HG03457 (cell line): Measurements from ENCODE around the gene SINHCAF.

Source experiments
- ATAC-seq: cut with Tn5 transposase; IDR thresholded peaks from one replicate; pipeline ENCODE4 v1.9.1; 2021; ENCODE audit warnings: moderate number of reproducible peaks; ENCODE audit not compliant: unreplicated experiment

SINHCAF gene

GRCh38 chr12:31311634-31312258 is 14.2 kb downstream of the SINHCAF start:
- no peak for ATAC-seq

- ATAC-seq: no peak
These were observed 15.5 kb downstream of the SINHCAF start for GRCh38 chr12:31310488-31310887.

GRCh38 chr12:31309279-31309678 is 16.7 kb downstream of the SINHCAF start:
- no peak for ATAC-seq

GRCh38 chr12:31308116-31308515 is 17.8 kb downstream of the SINHCAF start:
- no peak for ATAC-seq

GRCh38 chr12:31306866-31307265 is 19.1 kb downstream of the SINHCAF start:
- ATAC-seq: no peak

- ATAC-seq: no peak
These were observed 22.5 kb downstream of the SINHCAF start for GRCh38 chr12:31303466-31303865.

GRCh38 chr12:31301311-31301710 is 24.6 kb downstream of the SINHCAF start:
- ATAC-seq: no peak

- ATAC-seq: no peak
These were observed 25.2 kb downstream of the SINHCAF start for GRCh38 chr12:31300783-31301182.

GRCh38 chr12:31300341-31300740 is 25.6 kb downstream of the SINHCAF start:
- ATAC-seq: no peak

GRCh38 chr12:31298922-31299321 is 27.0 kb downstream of the SINHCAF start:
- no peak for ATAC-seq

GRCh38 chr12:31298515-31298910 is 27.4 kb downstream of the SINHCAF start:
- ATAC-seq: no peak

- no peak for ATAC-seq
These were observed 28.1 kb downstream of the SINHCAF start for GRCh38 chr12:31297572-31298514.

- no peak for ATAC-seq
These were observed 36.5 kb downstream of the SINHCAF start for GRCh38 chr12:31289441-31289840.

- no peak for ATAC-seq
These were observed 37.6 kb downstream of the SINHCAF start for GRCh38 chr12:31288381-31288780.

GRCh38 chr12:31280183-31280582 is 45.8 kb downstream of the SINHCAF start:
- no peak for ATAC-seq

GRCh38 chr12:31279390-31279924 is 46.5 kb downstream of the SINHCAF start:
- no peak for ATAC-seq

GRCh38 chr12:31278832-31279231 is 47.1 kb downstream of the SINHCAF start:
- no peak for ATAC-seq

GRCh38 chr12:31278424-31278823 is 47.5 kb downstream of the SINHCAF start:
- ATAC-seq: no peak

- ATAC-seq: no peak
These were observed 48.9 kb downstream of the SINHCAF start for GRCh38 chr12:31277081-31277480.

- no peak for ATAC-seq
These were observed 50.5 kb downstream of the SINHCAF start for GRCh38 chr12:31275491-31275890.

- ATAC-seq: no peak
These were observed 51.2 kb downstream of the SINHCAF start for GRCh38 chr12:31274520-31275300.
